ENCODE measurements around the gene RNF151. TPM values are rescaled to one million over a fixed set of nuclear protein-coding genes. Genes with fewer than 3 reads are reported as not detected.
A peak's percentile ranks its signal among the peaks of the same experiment; 100 is the strongest.

RNF151 gene
- polyA plus RNA-seq, 1 donor, result not detected

DNA sequence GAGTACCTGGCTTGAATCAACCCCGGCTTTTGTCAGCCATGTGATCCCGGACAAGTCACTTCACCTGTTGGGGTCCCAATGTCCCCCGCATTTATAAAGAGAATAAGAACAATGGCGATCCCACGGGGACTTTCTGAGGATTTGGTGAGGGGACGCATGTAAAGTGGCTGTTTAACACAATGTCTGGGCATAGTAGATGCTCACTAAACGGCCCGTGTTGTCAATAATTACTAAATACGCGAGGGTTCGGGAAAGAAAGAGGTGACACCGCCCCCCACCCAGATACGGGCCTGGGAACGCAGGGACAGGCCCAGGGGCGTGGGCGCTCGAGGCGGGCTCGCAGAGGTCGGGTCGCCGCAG, 24.9 kb downstream of the RNF151 start:
- no peak for DNase-seq (ENCODE audit: low read depth)

DNA sequence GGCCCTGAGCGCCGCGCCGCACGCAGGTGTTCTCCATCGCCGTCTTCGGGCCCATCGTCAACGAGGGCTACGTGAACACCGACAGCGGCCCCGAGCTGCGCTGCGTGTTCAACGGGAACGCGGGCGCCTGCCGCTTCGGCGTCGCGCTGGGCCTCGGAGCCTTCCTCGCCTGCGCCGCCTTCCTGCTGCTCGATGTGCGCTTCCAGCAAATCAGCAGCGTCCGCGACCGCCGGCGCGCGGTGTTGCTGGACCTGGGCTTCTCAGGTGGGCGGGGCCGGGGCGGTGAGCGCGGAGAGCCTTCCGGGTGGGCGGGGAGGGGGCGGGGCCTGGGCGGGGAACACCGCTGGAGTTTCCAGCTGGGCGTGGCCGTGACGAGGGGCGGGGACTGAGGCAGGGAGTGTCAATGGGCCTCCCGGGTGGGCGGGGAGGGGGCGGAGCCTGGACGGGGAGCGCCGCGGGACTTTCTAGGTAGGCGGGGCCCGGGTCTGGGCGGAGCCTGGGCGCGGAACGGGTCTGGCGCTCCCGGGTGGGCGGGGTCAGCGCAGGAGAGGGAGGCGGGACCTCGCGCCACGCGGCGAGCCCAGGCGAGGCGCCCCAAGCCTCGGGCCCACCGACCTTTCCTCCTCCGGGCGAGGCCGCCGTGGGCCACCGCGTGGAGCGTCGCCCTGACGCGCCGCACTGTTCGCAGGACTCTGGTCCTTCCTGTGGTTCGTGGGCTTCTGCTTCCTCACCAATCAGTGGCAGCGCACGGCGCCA, 25.5 kb downstream of the RNF151 start:
- no peak for DNase-seq (ENCODE audit: low read depth)

DNA sequence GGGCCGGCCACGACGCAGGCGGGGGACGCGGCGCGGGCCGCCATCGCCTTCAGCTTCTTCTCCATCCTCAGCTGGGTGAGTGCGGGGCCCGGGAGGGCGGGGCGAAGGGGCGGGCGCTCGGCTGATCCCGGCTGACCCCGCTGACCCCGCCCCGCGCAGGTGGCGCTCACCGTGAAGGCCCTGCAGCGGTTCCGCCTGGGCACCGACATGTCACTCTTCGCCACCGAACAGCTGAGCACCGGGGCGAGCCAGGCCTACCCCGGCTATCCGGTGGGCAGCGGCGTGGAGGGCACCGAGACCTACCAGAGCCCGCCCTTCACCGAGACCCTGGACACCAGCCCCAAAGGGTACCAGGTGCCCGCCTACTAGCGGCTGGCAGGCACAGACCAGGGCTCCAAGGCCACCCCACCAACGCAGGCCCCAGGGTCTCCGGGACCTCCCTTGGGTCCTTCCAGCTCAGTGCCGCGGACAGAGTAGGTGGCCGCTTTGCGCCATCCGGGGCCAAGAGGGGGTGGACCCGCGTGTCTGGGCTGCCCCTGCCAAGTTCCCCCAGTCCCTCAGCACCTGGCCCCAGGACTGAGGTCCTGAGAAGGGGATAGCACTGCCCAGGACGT, 26.2 kb downstream of the RNF151 start:
- DNase-seq (ENCODE audit: low read depth), result no peak

DNA sequence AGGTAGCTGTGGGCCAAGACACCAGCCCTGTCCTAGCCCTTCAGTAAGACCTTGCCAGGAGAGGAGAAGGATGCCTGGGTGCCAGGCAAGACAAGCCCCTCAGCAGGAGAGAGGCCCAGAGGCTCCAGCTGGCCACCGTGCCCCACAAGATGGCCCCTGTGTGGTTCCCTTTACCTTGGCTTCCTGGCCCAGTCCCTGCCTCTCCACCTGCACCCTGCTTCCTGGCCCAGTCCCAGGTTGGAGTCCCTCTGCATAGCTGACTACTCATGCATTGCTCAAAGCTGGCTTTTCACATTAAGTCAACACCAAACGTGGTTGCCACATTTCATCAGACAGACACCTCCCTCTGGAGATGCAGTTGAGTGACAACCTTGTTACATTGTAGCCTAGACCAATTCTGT, 27.1 kb downstream of the RNF151 start:
- no peak for DNase-seq (ENCODE audit: low read depth)

DNA sequence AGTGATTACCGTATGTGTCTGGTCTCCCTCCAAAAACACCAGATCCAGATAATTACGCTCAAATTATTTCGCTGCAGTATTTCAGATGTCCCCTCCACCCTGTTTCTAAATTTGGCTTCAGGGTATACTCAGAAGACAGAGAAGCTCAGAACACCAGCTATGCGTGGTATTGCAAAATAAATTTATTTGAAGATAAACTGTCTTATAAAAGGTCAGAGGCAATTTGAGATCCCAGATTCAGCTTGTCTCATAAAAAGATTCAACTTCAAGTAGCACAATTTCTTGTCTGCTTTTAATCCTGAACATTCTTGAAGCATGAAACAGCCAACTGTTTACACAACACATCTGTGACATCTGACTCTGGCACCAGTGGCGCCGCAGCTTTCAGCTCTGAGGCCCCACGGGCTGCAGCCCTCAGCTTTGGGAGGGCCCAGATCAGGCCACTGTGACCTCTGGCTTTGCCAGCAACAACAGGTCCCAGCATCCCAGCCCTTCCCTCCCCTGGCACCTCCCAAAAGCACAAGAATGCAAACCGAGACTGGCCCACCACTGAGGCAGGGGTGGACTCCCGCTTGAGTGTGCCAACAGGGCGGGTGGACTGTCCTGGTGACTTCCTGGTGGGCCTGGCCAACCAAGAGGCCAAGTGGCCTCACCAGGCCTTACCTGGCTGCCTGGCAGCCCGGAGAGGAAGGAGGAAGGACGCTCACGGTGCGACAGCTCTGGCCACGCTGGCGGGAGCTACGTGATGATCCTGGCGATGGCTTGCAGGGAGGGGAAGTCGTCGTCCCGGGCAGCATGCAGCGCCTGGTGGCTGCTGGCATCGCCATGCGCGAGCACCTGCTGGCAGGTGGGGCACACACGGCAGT, 31.1 kb downstream of the RNF151 start:
- DNase-seq (ENCODE audit: low read depth), result no peak

DNA sequence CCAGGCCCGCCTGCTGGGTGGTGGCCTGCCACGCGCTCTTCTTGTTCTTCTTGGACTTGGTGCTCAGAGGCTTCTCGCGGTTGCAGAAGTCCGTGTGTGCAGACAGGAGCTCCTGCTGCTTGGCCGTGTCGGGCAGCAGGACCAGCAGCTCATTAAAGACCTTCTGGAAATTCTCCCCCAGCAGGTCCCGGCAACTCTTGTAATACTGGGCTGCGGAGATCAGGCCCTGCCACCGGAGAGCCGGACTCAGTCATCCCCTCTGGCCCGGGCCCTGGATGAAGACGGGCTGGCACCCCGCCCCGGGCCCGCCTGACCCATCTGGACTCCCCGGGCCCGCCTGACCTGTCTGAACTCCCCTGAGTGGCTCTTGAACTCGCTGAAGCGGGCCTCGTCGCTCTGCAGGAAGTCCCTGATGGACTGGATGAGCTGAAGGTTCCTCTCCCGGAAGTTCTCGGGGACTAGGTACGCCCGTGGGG, 31.7 kb downstream of the RNF151 start:
- no peak for DNase-seq (ENCODE audit: low read depth)

DNA sequence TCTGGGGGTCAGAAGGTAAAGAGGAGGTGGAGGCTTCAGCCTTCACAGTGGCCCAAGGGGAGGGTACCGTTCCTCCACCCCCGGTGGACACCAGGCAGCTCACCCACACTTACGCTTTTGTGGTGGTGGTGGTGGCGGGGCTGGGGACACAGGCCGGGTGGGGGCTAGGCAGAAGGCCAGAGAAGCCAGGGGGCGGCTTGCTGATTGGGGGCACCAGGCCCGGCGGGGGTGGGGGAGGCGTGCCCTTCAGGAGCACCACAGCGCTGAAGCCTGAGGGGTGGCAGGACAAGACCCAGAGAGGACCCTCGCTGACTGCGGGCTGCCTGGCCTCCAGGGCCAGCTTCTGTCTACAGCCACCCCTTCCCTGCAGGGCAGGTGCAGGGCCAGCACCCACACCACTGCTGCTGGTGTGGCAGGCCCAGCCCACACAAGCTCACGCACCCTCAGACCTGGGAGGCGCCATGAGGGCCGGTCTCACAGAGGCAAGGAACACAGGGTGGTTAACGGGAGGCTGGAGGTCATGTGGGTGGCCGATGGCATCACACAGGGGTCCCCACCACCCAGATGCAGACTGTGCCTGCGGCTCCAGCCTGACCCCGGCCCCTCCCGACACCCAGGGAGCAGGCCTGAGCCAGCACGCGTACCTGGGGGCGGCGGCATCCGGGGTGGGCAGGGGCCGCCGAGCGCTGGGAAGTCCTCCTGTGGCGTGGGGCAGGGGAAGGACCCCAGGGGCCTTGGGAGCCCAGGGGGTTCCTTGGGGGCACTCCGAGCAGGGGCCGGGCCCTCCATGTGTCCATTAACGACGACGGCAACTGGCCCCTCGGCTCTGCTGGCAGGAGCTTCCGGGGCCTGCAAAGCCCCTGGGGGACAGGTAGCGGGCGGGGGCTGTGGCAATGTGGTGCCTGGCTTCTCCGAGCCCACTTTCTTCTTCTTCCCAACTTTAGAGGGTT, 32.5 kb downstream of the RNF151 start:
- no peak for DNase-seq (ENCODE audit: low read depth)

DNA sequence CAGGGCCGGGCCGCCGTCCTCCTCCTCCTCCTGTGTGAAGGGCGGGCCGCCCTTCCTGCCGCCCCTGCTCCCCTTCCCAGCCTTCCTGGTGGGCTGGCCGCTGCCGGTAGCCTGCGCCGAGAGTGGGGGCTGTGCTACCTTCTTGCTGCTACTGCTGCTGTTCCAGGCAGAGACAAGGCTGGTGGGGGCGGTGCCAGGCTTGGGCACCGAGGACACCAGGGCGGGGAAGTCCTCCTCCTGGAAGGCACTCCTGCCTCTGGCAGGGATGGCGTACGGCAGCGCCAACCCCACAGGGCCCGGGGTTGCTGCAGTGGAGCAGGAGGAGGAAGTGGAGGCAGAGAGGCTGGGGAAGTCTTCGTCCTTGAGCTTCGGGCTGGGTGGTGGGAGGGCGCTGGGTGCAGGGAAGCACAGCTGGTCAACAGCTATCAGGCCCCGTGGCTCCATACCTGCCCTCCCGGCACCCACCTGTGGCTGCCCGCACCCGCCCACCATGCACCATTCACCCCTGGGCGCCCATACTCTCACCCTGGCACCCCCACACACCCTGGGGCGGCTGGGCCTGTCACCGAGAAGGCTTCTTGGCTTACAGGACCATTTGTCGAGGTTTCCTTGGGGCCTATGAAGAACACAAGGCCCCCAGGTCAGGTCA, 33.3 kb downstream of the RNF151 start:
- no peak for DNase-seq (ENCODE audit: low read depth)

DNA sequence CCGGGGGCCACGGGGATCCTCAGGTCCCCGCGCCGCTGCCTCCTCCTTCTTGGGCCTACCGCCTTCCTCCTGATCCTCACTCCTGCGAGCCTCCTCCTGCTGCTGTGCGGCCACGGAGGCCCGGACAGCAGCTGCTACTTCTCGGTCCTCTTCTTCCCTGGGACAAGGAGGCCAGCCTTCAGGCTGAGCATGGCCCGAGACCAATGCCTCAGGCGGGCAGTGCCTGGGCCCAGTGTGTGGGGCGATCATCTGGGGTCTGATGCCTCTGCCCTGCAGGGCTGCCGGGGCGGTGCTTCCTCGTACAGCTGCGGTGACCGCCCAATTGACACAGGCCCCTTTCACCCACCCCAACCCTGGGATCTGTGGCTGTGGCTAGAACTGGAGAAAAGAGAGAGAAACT, 34.4 kb downstream of the RNF151 start:
- DNase-seq (ENCODE audit: low read depth), result no peak

DNA sequence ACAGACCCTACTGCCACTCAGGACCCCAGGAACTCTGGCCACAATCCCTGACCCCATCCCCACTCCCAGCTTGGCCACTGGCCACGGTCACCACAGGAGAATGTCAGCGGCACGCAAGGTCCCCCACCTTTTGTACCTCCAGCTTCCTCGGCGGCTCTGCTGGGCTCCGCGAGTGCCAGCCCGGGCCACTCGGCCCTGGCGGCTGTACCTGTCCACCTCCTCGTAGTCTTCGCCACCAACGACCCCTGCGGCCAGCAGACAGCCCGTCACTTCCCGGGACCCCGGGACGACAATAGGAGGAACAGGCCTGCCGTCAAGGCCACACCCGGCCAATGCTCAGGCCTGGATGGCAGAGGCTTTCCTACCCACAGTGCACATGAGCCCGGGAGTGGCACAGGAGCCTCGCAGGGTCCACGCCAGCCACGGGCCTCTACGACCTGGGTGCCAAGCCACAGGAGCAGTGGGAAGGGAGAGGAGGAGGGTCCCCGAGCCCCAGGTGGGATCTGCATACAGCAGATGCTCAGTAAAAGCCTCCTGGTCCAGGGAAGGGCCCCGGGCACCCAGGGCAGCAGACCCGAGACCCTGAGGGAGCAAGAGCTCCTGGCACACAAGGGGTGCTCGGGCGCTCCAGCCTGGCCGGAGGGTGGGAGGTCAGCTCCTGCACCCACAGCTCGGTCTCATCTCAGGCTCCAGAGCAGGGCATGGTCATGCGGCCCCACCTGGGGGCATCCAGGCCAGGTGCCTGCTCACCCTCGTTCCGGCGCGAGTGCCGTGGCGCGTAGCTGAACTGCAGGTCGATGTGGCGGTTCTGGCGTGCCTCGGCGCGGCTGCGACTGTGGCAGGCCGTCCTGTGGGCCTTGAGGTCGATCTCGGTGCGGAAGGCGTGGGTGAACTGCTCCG, 35.0 kb downstream of the RNF151 start:
- DNase-seq (ENCODE audit: low read depth), result no peak

DNA sequence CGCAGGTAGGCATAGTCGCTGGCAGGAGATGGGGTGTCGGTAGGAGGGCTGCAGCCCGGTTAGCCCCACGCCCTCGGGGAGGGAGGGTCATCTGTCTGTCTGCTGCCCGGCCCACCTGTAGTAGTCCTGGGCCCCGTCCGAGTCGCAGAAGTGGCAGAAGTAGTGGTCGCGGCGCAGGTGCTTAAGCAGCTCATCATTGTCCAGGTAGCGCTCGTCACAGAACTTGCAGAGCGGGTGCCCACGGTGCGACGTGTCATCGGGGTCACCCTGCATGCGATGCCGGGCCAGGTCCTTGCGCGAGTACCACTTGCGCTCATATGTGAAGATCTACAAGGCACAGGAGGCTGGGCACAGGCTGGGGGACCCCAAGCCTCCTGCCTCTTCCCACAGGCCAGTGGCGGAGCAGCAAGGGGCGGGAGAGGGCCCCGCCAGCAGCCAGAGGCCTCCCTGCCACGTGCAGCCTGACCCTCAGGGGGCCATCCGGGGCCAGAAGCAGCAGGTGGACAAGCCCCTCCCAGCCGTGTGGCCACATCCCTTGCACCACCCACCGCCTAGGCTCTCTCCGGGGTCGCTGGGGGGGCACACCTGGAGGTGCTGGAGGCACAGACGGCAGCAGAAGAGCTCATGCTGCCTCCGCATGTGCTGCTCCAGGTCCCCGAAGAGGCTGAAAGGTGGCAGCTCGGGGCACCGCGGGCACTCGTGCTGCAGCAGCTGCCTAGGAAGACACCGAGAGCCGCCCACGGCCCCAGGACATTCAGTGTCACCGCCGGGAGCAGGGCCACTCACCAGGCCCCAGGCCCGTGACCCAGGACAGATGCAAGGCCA, 36.0 kb downstream of the RNF151 start:
- DNase-seq (ENCODE audit: low read depth), result no peak

DNA sequence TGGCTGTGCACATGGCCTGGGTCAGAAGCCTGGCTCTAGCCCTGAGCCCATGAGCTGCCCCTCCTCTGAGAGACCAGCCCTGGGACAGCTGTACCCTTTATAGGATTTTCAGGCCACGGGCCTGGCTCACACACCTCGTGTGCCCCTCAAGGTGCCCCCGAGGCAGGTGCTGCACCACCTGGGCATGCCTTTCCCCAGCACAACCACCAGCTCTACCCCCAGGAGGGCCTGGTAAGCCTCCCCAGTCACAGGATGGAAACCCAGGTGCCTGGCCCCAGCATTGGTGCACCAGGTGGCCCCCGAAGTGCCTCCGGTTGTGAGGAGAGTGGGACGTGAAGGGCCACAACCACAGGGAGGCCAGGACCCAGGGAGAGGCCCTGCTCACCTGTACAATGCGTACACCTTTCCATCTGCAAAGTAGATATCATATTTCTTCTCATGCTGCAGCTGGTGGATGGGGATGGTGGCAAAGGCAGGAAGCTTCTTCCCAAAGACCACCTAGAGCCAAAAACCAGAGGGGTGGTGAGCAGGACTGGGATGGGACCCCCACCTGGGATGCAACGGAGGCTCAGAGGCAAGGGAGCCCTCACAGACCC, 36.7 kb downstream of the RNF151 start:
- DNase-seq (ENCODE audit: low read depth), result no peak

DNA sequence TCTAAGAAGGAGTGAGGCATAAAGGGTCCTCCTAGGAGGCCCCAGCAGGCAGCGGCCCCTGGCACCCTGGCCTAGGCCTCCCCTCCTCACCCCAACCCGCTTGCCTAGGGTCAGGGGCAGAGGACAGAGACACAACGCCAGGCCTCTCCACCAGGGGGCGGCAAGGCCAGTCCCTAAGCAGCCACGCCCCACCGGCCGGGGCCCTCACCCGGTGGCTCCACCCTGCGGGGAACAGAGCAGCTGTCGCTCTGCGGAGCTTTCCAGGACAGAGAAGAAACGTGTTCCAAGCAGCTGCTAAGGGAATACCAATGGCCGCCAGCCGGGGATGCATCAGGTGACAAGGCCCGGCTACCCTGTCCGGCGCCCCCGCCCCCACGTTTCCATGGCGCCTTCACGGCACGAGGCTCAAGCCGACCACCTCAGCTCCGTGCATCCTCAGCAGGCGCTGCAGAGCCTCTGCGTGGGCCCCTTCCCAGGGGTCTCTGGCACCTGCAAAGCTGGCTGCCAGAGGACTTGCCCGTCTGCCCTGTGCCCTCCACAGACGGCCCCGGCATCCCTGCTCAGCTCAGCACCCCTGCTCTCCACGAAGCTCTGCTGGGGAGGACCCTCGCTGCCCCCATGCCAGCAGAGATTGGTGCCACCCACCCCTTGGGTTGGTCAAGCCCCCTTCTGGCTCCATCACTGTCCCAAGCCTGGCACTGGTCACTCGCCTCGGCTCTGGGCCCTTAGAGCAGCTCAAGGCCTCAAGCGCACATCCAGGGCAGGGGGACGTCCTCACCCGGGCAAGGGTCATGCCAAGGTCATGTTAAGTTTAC, 37.4 kb downstream of the RNF151 start:
- DNase-seq (ENCODE audit: low read depth), result peak; percentile 39

DNA sequence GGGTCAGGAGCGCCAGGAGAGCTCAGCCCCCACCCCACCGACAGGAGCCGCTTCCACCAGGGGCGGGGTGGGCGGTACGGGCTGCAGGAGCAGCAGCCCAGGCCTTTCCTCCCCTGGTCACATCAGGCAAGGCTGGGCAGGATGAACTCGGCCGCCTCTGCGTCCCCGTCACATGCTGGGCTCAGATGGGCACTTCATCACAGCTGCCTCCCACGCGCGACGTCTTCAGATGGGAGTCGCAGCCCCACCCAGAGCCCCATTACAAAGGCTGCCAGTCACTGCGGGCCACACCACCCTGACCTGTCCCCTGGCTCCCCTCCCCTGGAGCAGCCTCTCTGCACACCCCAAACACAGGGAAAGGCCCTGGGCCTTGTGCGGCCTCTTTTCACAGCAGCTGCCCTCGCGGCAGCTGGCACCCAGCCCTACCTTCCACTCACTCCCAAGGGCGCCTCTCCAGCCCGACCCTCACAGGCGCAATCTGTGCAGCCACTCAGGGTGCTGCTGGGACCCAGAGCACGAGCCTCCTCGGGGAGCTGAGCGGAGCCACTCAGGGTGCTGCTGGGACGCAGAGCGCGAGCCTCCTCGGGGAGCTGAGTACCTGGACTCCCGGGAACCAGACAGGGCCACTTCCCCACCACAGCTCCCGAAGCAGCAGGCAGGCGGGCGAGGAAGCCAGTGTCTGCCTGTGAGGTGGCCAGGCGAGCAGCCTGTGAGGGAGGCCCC, 38.3 kb downstream of the RNF151 start:
- no peak for DNase-seq (ENCODE audit: low read depth)

DNA sequence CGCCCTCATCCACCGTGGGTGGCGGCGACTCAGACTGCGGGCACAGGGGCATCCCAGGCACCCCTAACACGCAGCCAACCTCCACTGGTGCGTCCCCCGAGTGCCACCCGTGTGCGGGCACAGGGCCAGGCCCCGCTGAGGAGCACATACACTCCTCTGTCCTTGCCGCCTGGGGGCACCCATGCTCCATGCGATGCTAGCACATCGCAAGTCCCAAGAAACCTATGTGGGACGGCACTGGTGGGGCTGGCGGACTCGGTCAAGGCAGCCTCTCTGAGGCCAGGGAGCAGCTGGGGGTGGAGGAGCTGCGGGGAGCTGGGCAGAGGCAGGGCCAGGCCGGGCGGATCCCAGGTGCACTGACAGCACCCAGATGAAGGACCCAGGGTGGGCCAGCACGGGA, 39.0 kb downstream of the RNF151 start:
- DNase-seq (ENCODE audit: low read depth), result no peak

DNA sequence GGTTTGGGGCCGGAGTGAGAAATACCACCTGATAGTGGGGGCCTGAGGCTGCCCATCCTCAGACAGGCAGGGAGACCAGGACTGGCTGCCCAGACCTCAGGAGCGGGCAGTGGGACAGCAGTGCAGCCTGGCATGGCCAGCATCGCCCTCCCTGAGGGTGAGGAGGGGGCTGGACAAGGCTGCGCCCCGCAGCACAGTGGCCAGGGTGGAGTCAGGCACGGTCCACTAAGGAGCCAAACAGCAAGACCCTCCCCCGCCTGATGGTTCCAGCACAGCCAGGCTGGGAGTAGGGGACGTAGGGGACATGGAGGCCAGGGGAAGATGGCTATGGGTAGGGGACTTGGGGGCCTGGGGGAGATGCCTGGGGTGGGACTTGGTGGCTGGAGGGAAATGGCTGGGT, 39.7 kb downstream of the RNF151 start:
- DNase-seq (ENCODE audit: low read depth), result no peak

Measured in forelimb muscle (tissue), 1 donor.